ENCODE measurements around the gene PCGF1.
A peak's percentile ranks its signal among the peaks of the same experiment; 100 is the strongest.

Gene PCGF1

GRCh38 chr2:74507926-74508520 is 528 bp upstream of the PCGF1 start:
- Histone ChIP-seq H3K27me3 (peaks cover 49 to 83% (median 79%) of the 10 kb centered on the region in 11 experiments), H3K9ac (peak overlapping the region; percentile 92 to 98 (median 95))

GRCh38 chr2:74505448-74506246 is 1.8 kb downstream of the PCGF1 start:
- H3K4me3 ChIP-seq: peak overlapping the region in 7 of 10 experiments; percentile 19 to 80 (median 73); a peak in 11 of 20 replicates
- peaks cover 0 to 28% (median 5%) of the 10 kb centered on the region in 11 experiments; a peak in 9 of 22 replicates for H4K20me1 ChIP-seq
- H3K4me1 ChIP-seq: peaks cover 28 to 61% (median 42%) of the 10 kb centered on the region in 10 experiments
- H3K9me3 ChIP-seq (replicated peaks in 1 of 11): no peaks in the 10 kb centered on the region
- no peak for TF ChIP-seq Cebpa-rat (IDR thresholded peaks at IDR 0.05)
- H3K9ac ChIP-seq: peak overlapping the region in 4 of 11 experiments; percentile 15 to 96 (median 40); a peak in 3 of 22 replicates
- peaks cover 11 to 24% (median 18%) of the 10 kb centered on the region in 11 experiments; a peak in 21 of 22 replicates for H3K36me3 ChIP-seq
- H3K27ac ChIP-seq: no peak overlapping the region
- peak overlapping the region; percentile 81 to 100 (median 95) for H3K4me2 ChIP-seq
- H3K27me3 ChIP-seq: peaks cover 49 to 83% (median 79%) of the 10 kb centered on the region in 11 experiments

More at GRCh38 chr2:74507926-74508520, 528 bp upstream of the PCGF1 start:
- Histone ChIP-seq H3K9me3 (replicated peaks in 1 of 11) (peaks cover 0 to 4% (median 0%) of the 10 kb centered on the region in 11 experiments; a peak in 1 of 22 replicates), H3K4me2 (peak overlapping the region; percentile 81 to 98 (median 94)), H3K36me3 (peaks cover 11 to 24% (median 18%) of the 10 kb centered on the region in 11 experiments; a peak in 21 of 22 replicates), H3K4me3 (peak overlapping the region; percentile 67 to 80 (median 73)), H3K27ac (peak overlapping the region; percentile 95 to 98 (median 97)), H3K4me1 (peaks cover 28 to 48% (median 34%) of the 10 kb centered on the region in 10 experiments), H4K20me1 (peaks cover 0 to 8% (median 0%) of the 10 kb centered on the region in 11 experiments; a peak in 7 of 22 replicates)
- TF ChIP-seq Cebpa-rat (IDR thresholded peaks at IDR 0.05): no peak

- Histone ChIP-seq H3K9me3 (replicated peaks in 1 of 11) (no peaks in the 10 kb centered on the region), H3K9ac (no peak overlapping the region), H3K36me3 (peaks cover 11 to 24% (median 18%) of the 10 kb centered on the region in 11 experiments; a peak in 21 of 22 replicates), H3K27me3 (peaks cover 49 to 83% (median 79%) of the 10 kb centered on the region in 11 experiments), H3K4me3 (peak overlapping the region in 2 of 10 experiments; percentile 51 to 53; a peak in 3 of 20 replicates), H3K27ac (no peak overlapping the region), H3K4me2 (peak overlapping the region in 4 of 11 experiments; percentile 94 to 100 (median 98); a peak in 6 of 22 replicates), H3K4me1 (peaks cover 28 to 61% (median 42%) of the 10 kb centered on the region in 10 experiments), H4K20me1 (peaks cover 0 to 38% (median 7%) of the 10 kb centered on the region in 11 experiments; a peak in 11 of 22 replicates)
- no peak for TF ChIP-seq Cebpa-rat (IDR thresholded peaks at IDR 0.05)
Observed at GRCh38 chr2:74504591-74504990, 2.9 kb downstream of the PCGF1 start.

DNA sequence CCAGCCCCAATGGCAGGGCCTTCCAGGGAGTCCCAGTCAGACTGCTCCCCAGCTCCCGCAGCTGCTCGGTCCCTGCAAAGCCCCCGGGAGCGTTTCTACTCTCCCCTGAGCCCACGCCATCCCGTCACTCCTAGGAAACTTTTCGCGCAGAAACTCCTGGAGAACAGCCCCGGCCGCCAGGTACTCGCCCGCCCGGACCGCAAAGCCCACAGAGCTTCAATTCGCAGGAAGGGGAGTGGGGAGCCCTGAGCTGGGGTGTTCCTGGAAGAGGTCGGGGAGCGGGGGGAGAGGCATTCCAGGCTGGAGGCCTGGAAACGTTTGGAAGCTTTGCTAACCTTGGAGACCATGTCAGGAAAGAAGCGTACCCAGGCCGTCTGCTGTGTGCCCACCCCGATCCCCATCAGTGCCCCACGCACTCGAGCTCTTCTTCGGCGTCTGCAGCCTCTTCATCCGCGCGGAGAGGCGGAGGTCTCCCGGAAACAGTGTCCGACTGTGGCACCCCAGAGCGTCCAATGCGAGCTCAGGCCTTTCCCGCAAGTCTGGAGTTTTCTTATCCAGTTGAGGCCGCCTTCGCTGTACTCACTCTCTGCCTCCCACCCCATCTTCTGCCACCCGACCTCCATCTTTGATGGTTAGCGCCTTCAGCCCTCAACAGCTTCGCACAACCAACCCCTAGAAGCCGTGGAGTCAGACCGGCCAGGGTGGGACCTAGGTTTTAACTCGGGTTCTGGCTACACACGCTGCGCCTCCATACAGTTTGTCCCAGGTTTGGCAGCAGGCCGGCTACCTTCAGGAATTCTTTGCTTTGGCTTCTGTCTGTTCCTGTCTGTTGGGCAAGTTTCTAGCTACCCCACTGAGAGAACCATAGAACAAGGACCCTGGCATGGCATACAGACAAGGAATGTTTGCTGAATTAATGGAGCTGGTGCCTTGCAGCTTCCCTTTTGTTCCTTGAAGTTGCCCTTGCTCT is 3.7 kb downstream of the PCGF1 start:
- peaks cover 0 to 7% (median 0%) of the 10 kb centered on the region in 11 experiments; a peak in 1 of 22 replicates for H3K9me3 ChIP-seq (replicated peaks in 1 of 11)
- TF ChIP-seq Cebpa-rat (IDR thresholded peaks at IDR 0.05): no peak
- H3K27ac ChIP-seq: peak overlapping the region in 4 of 11 experiments; percentile 52 to 80 (median 67); a peak in 7 of 22 replicates
- H4K20me1 ChIP-seq: peaks cover 0 to 46% (median 10%) of the 10 kb centered on the region in 11 experiments; a peak in 11 of 22 replicates
- H3K4me2 ChIP-seq: peak overlapping the region; percentile 25 to 100 (median 67); a peak in 20 of 22 replicates
- peaks cover 11 to 24% (median 18%) of the 10 kb centered on the region in 11 experiments; a peak in 21 of 22 replicates for H3K36me3 ChIP-seq
- H3K9ac ChIP-seq: peak overlapping the region in 4 of 11 experiments; percentile 60 to 84 (median 70); a peak in 8 of 22 replicates
- H3K4me1 ChIP-seq: peaks cover 28 to 61% (median 42%) of the 10 kb centered on the region in 10 experiments
- peak overlapping the region in 8 of 10 experiments; percentile 3 to 65 (median 44); a peak in 12 of 20 replicates for H3K4me3 ChIP-seq
- H3K27me3 ChIP-seq: peaks cover 56 to 83% (median 80%) of the 10 kb centered on the region in 11 experiments

- peak overlapping the region; percentile 25 to 100 (median 67) for H3K4me2 ChIP-seq
- TF ChIP-seq Cebpa-rat (IDR thresholded peaks at IDR 0.05): no peak
- peak overlapping the region in 6 of 11 experiments; percentile 2 to 84 (median 61); a peak in 9 of 22 replicates for H3K9ac ChIP-seq
- H3K4me1 ChIP-seq: peaks cover 22 to 65% (median 37%) of the 10 kb centered on the region in 10 experiments
- H3K36me3 ChIP-seq: peaks cover 11 to 24% (median 18%) of the 10 kb centered on the region in 11 experiments; a peak in 21 of 22 replicates
- H3K27me3 ChIP-seq: peaks cover 65 to 83% (median 80%) of the 10 kb centered on the region in 11 experiments
- peak overlapping the region in 9 of 10 experiments; percentile 3 to 65 (median 37); a peak in 13 of 20 replicates for H3K4me3 ChIP-seq
- peak overlapping the region in 4 of 11 experiments; percentile 52 to 80 (median 67); a peak in 7 of 22 replicates for H3K27ac ChIP-seq
- peaks cover 0 to 10% (median 0%) of the 10 kb centered on the region in 11 experiments; a peak in 1 of 22 replicates for H3K9me3 ChIP-seq (replicated peaks in 1 of 11)
- H4K20me1 ChIP-seq: peaks cover 0 to 49% (median 13%) of the 10 kb centered on the region in 11 experiments; a peak in 12 of 22 replicates
Observed at GRCh38 chr2:74502720-74503505, 4.6 kb downstream of the PCGF1 start.

GRCh38 chr2:74502147-74502719 is 5.3 kb downstream of the PCGF1 start:
- no peak for TF ChIP-seq Cebpa-rat (IDR thresholded peaks at IDR 0.05)
- Histone ChIP-seq H3K9ac (peak overlapping the region in 3 of 11 experiments; percentile 60 to 84 (median 77); a peak in 4 of 22 replicates), H3K4me3 (peak overlapping the region in 6 of 10 experiments; percentile 32 to 65 (median 52); a peak in 9 of 20 replicates), H3K4me2 (peak overlapping the region in 8 of 11 experiments; percentile 39 to 100 (median 79); a peak in 13 of 22 replicates), H3K27me3 (peaks cover 71 to 89% (median 87%) of the 10 kb centered on the region in 11 experiments), H4K20me1 (peaks cover 0 to 55% (median 15%) of the 10 kb centered on the region in 11 experiments; a peak in 13 of 22 replicates), H3K36me3 (peaks cover 11 to 24% (median 18%) of the 10 kb centered on the region in 11 experiments; a peak in 21 of 22 replicates), H3K9me3 (replicated peaks in 1 of 11) (peaks cover 0 to 10% (median 0%) of the 10 kb centered on the region in 11 experiments; a peak in 1 of 22 replicates), H3K4me1 (peaks cover 20 to 64% (median 34%) of the 10 kb centered on the region in 10 experiments), H3K27ac (peak overlapping the region in 2 of 11 experiments; percentile 70 to 80; a peak in 3 of 22 replicates)
